Pancreas (tissue), 10 donors: ENCODE results near the gene DNAH5. TPM values are rescaled to one million over a fixed set of nuclear protein-coding genes. Genes with fewer than 3 reads are reported as not detected.

ENCODE experiments used
- ATAC-seq, 4 donors: fragments of 200-7000 bp; cut with Tn5 transposase; one replicate each; pipeline versions ENCODE4 v1.8.0 to v1.9.1; 2020; ENCODE audit warnings: mild to moderate bottlenecking in 4 of 4, moderate library complexity in 4 of 4
- DNase-seq, 6 donors: peaks; one replicate each; pipeline ENCODE4 v3.0.0-alpha.2; 2020
- FAIRE-seq: peaks from 2 replicates; lab custom pipeline; 2012; peaks lifted over from hg19 to GRCh38; lab: Jason Lieb, UNC
- H3K27ac ChIP-seq, 4 donors: fragments of 200-600 bp; sonication (generic); 1 replicate in 3 of 4; 2 replicates in 1 of 4; pipeline versions ENCODE4 v1.5.0 to v1.8.0; 2020
- H3K27me3 ChIP-seq, 4 donors: fragments of 200-600 bp; one replicate each; pipeline ENCODE4 v1.8.0; 2021
- H3K36me3 ChIP-seq, 3 donors: fragments of 200-600 bp; sonication (generic) in 1 of 3; one replicate each; pipeline versions ENCODE4 v1.5.0 to v1.8.0; 2020 to 2021
- H3K4me1 ChIP-seq, 3 donors: fragments of 200-600 bp; one replicate each; pipeline ENCODE4 v1.8.0; 2021
- H3K4me3 ChIP-seq, 4 donors: fragments of 200-600 bp; sonication (generic) in 2 of 4; one replicate each; pipeline versions ENCODE4 v1.5.0 to v1.8.0; 2020 to 2021
- H3K9me3 ChIP-seq, 4 donors: fragments of 200-600 bp; one replicate each; pipeline ENCODE4 v1.8.0; 2021
- WGBS, 2 donors: extraction: QIAGEN DNeasy Blood & Tissue Kit; methylation state at CpG; one replicate each; pipeline ENCODE4 v1.1.7; 2013; 5-methylcytosine and 5-hydroxymethylcytosine counted together
- intact Hi-C, 3 donors: fragments of 100-400 bp; cut with DNase I; formaldehyde crosslinking; loops; one replicate each; pipeline versions ENCODE4 v1.11.1 to v1.14.2; 2022
- polyA plus RNA-seq, 2 donors: library from polyadenylated mRNA; stranded (reverse); fragments of 200-250 nt; gene quantifications; one replicate each; pipeline ENCODE4 v1.2.3, GENCODE V29; 2013
- total RNA-seq, 6 donors: library from RNA; stranded (reverse); fragmentation: NEBNext Ultra II Directional in 4 of 6; extraction: Animal tissue kit (Norgen Biotek cat#: 25700) in 4 of 6; gene quantifications; one replicate each; pipeline versions ENCODE4 v1.2.1 to v1.2.4, GENCODE V29; 2021 to 2023
- TF ChIP-seq, protein P1 (sequence below), 4 donors: fragments of 200-600 bp; sonication (generic) in 3 of 4; IDR thresholded peaks; one replicate each; pipeline versions ENCODE4 v1.5.0 to v1.8.0; 2021; ENCODE audit warnings: antibody characterized with exemption in 4 of 4
- donor health status: healthy with polysubstance abuse.
- donor health status: DM: no; HTN: no; CAD: no; lungs with moderate emphysema.
- donor health status: DM: no; HTN: no; CAD: no.
- donor health status: control.
- donor health status: control.
- donor health status: Bipolar disorder and iron deficiency.
- donor health status: DM: yes; HTN: yes; CAD: no.
- donor health status: DM: no; HTN: no; CAD: no.
- donor health status: DM: no; HTN: no; CAD: no.
- donor health status: DM: yes; HTN: yes; CAD: no.

DNAH5 gene
- total and polyA plus RNA-seq, 8 donors: 0.84 to 5.3 (median 1.6) TPM

- Histone ChIP-seq H3K9me3 (no peaks in the 10 kb centered on the region), H3K4me3 (no peak overlapping the region), H3K27ac (no peak overlapping the region), H3K27me3 (no peaks in the 10 kb centered on the region), H3K4me1 (no peaks in the 10 kb centered on the region), H3K36me3 (no peaks in the 10 kb centered on the region)
- intact Hi-C loops: no loop called here
- FAIRE-seq (no peak), DNase-seq (no peak), ATAC-seq (no peak)
- WGBS, 2 donors: 49 to 67% methylated on average over 2 of the region's 2 CpGs
- TF ChIP-seq, protein P1, sequence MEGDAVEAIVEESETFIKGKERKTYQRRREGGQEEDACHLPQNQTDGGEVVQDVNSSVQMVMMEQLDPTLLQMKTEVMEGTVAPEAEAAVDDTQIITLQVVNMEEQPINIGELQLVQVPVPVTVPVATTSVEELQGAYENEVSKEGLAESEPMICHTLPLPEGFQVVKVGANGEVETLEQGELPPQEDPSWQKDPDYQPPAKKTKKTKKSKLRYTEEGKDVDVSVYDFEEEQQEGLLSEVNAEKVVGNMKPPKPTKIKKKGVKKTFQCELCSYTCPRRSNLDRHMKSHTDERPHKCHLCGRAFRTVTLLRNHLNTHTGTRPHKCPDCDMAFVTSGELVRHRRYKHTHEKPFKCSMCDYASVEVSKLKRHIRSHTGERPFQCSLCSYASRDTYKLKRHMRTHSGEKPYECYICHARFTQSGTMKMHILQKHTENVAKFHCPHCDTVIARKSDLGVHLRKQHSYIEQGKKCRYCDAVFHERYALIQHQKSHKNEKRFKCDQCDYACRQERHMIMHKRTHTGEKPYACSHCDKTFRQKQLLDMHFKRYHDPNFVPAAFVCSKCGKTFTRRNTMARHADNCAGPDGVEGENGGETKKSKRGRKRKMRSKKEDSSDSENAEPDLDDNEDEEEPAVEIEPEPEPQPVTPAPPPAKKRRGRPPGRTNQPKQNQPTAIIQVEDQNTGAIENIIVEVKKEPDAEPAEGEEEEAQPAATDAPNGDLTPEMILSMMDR (IDR thresholded peaks at IDR 0.05): no peak
These were observed 236.1 kb downstream of the DNAH5 start for GRCh38 chr5:13708432-13708831.

GRCh38 chr5:13704396-13704795, 240.1 kb downstream of the DNAH5 start:
- no peaks in the 10 kb centered on the region for H3K36me3 ChIP-seq
- intact Hi-C loops: no loop called here
- TF ChIP-seq, protein P1 (IDR thresholded peaks at IDR 0.05): no peak
- no peak overlapping the region for H3K27ac ChIP-seq
- no peak for ATAC-seq
- 62 to 64% methylated on average over 4 of the region's 4 CpGs for WGBS, 2 donors
- no peaks in the 10 kb centered on the region for H3K9me3 ChIP-seq
- no peak for FAIRE-seq
- H3K4me1 ChIP-seq: no peaks in the 10 kb centered on the region
- no peaks in the 10 kb centered on the region for H3K27me3 ChIP-seq
- DNase-seq: no peak
- H3K4me3 ChIP-seq: no peak overlapping the region

DNA sequence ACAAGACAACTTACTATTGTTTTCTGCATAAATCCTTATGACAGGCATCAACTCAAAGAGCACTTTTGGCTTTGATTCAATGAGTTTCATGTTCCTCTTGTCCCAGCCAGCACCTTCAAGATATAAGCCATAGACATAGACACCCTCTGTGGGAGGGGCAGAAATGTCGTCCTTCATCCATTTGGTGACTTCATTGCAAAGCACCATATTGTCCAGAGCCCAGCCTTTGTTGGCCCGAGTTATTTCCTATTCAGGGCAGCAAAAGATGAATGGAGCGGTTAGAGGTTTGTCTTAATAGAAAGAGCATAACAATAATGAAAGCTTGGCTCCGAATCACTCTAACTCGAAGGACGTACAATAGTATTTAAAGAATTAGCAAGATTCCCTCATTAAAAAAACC, 243.9 kb downstream of the DNAH5 start:
- WGBS, 2 donors: 80 to 91% methylated on average over 6 of the region's 6 CpGs
- Histone ChIP-seq H3K9me3 (no peaks in the 10 kb centered on the region), H3K27ac (no peak overlapping the region), H3K36me3 (no peaks in the 10 kb centered on the region), H3K4me1 (no peaks in the 10 kb centered on the region), H3K4me3 (no peak overlapping the region), H3K27me3 (no peaks in the 10 kb centered on the region)
- DNase-seq: no peak
- no peak for ATAC-seq
- FAIRE-seq: no peak
- intact Hi-C loops: no loop called here
- TF ChIP-seq, protein P1 (IDR thresholded peaks at IDR 0.05): no peak

GRCh38 chr5:13698885-13699284, 245.6 kb downstream of the DNAH5 start:
- ATAC-seq: no peak
- H3K27ac ChIP-seq: no peak overlapping the region
- H3K4me1 ChIP-seq: no peaks in the 10 kb centered on the region
- no peaks in the 10 kb centered on the region for H3K27me3 ChIP-seq
- no peaks in the 10 kb centered on the region for H3K36me3 ChIP-seq
- TF ChIP-seq, protein P1 (IDR thresholded peaks at IDR 0.05): no peak
- H3K4me3 ChIP-seq: no peak overlapping the region
- no peaks in the 10 kb centered on the region for H3K9me3 ChIP-seq
- no peak for FAIRE-seq
- DNase-seq: no peak
- intact Hi-C loops: no loop called here
- 24 to 29% methylated on average over 3 of the region's 3 CpGs for WGBS, 2 donors

- 13 to 20% methylated on average over 9 of the region's 9 CpGs for WGBS, 2 donors
- DNase-seq (no peak), ATAC-seq (peak in 1 of 4 donors; percentile 62), FAIRE-seq (no peak)
- Histone ChIP-seq H3K4me1 (no peaks in the 10 kb centered on the region), H3K27me3 (no peaks in the 10 kb centered on the region), H3K27ac (no peak overlapping the region), H3K36me3 (no peaks in the 10 kb centered on the region), H3K4me3 (no peak overlapping the region), H3K9me3 (no peaks in the 10 kb centered on the region)
- intact Hi-C loops: no loop called here
- TF ChIP-seq, protein P1 (IDR thresholded peaks at IDR 0.05): no peak
These were observed 249.3 kb downstream of the DNAH5 start for GRCh38 chr5:13695076-13695712.
